ENCODE results near the gene TMEFF2.

TMEFF2 gene

GRCh38 chr2:192184349-192184748, 10.4 kb downstream of the TMEFF2 start:
- Histone ChIP-seq H3K36me3 (ENCODE audit: control insufficient read depth, insufficient read depth, low read length) (no peaks in the 10 kb centered on the region), H3K4me1 (ENCODE audit: control insufficient read depth, insufficient read depth, low read length) (no peaks in the 10 kb centered on the region), H3K27me3 (ENCODE audit: control insufficient read depth, insufficient read depth, low read length, poor library complexity, severe bottlenecking) (no peaks in the 10 kb centered on the region), H3K27ac (ENCODE audit: insufficient read depth, low read depth, low read length, poor library complexity, severe bottlenecking) (no peak overlapping the region), H3K9me3 (ENCODE audit: control insufficient read depth, low read length) (no peaks in the 10 kb centered on the region), H3K4me3 (ENCODE audit: insufficient read depth, low read depth, low read length) (no peak overlapping the region)
- 74 to 95% methylated on average over 2 of the region's 2 CpGs for WGBS, 2 experiments

GRCh38 chr2:192183296-192183695, 11.4 kb downstream of the TMEFF2 start:
- Histone ChIP-seq H3K4me1 (ENCODE audit: control insufficient read depth, insufficient read depth, low read length) (no peaks in the 10 kb centered on the region), H3K27ac (ENCODE audit: insufficient read depth, low read depth, low read length, poor library complexity, severe bottlenecking) (no peak overlapping the region), H3K36me3 (ENCODE audit: control insufficient read depth, insufficient read depth, low read length) (no peaks in the 10 kb centered on the region), H3K27me3 (ENCODE audit: control insufficient read depth, insufficient read depth, low read length, poor library complexity, severe bottlenecking) (no peaks in the 10 kb centered on the region), H3K9me3 (ENCODE audit: control insufficient read depth, low read length) (no peaks in the 10 kb centered on the region), H3K4me3 (ENCODE audit: insufficient read depth, low read depth, low read length) (no peak overlapping the region)
- 100% methylated on average over 1 of the region's 1 CpG; no CpG with 5 or more reads in 1 of the 2 experiments for WGBS, 2 experiments

- WGBS, 2 experiments, result 6 to 20% methylated on average over 1 of the region's 2 CpGs
These were observed 27.8 kb downstream of the TMEFF2 start for GRCh38 chr2:192166946-192167345.

GRCh38 chr2:192165842-192166241, 28.9 kb downstream of the TMEFF2 start:
- no peak overlapping the region for H3K27ac ChIP-seq (ENCODE audit: insufficient read depth, low read depth, low read length, poor library complexity, severe bottlenecking)
- H3K36me3 ChIP-seq (ENCODE audit: control insufficient read depth, insufficient read depth, low read length), result no peaks in the 10 kb centered on the region
- no peaks in the 10 kb centered on the region for H3K27me3 ChIP-seq (ENCODE audit: control insufficient read depth, insufficient read depth, low read length, poor library complexity, severe bottlenecking)
- H3K9me3 ChIP-seq (ENCODE audit: control insufficient read depth, low read length), result no peaks in the 10 kb centered on the region
- H3K4me3 ChIP-seq (ENCODE audit: insufficient read depth, low read depth, low read length), result no peak overlapping the region
- H3K4me1 ChIP-seq (ENCODE audit: control insufficient read depth, insufficient read depth, low read length), result no peaks in the 10 kb centered on the region
- WGBS, 2 experiments, result 90 to 91% methylated on average over 4 of the region's 4 CpGs

More at GRCh38 chr2:192166946-192167345, 27.8 kb downstream of the TMEFF2 start:
- no peak overlapping the region for H3K4me3 ChIP-seq (ENCODE audit: insufficient read depth, low read depth, low read length)
- no peaks in the 10 kb centered on the region for H3K9me3 ChIP-seq (ENCODE audit: control insufficient read depth, low read length)
- no peaks in the 10 kb centered on the region for H3K36me3 ChIP-seq (ENCODE audit: control insufficient read depth, insufficient read depth, low read length)
- no peaks in the 10 kb centered on the region for H3K27me3 ChIP-seq (ENCODE audit: control insufficient read depth, insufficient read depth, low read length, poor library complexity, severe bottlenecking)
- H3K4me1 ChIP-seq (ENCODE audit: control insufficient read depth, insufficient read depth, low read length), result no peaks in the 10 kb centered on the region
- no peak overlapping the region for H3K27ac ChIP-seq (ENCODE audit: insufficient read depth, low read depth, low read length, poor library complexity, severe bottlenecking)

- Histone ChIP-seq H3K9me3 (ENCODE audit: control insufficient read depth, low read length) (no peaks in the 10 kb centered on the region), H3K27me3 (ENCODE audit: control insufficient read depth, insufficient read depth, low read length, poor library complexity, severe bottlenecking) (no peaks in the 10 kb centered on the region), H3K4me1 (ENCODE audit: control insufficient read depth, insufficient read depth, low read length) (no peaks in the 10 kb centered on the region), H3K27ac (ENCODE audit: insufficient read depth, low read depth, low read length, poor library complexity, severe bottlenecking) (no peak overlapping the region), H3K4me3 (ENCODE audit: insufficient read depth, low read depth, low read length) (no peak overlapping the region), H3K36me3 (ENCODE audit: control insufficient read depth, insufficient read depth, low read length) (no peaks in the 10 kb centered on the region)
- WGBS, 2 experiments, result 14 to 25% methylated on average over 2 to 4 of the region's 4 CpGs
These were observed 32.2 kb downstream of the TMEFF2 start for GRCh38 chr2:192162392-192163042.

- 88 to 95% methylated on average over 2 of the region's 2 CpGs for WGBS, 2 experiments
These were observed 33.0 kb downstream of the TMEFF2 start for GRCh38 chr2:192161656-192162290.

GRCh38 chr2:192159736-192160135, 35.0 kb downstream of the TMEFF2 start:
- no peak overlapping the region for H3K27ac ChIP-seq (ENCODE audit: insufficient read depth, low read depth, low read length, poor library complexity, severe bottlenecking)
- H3K4me3 ChIP-seq (ENCODE audit: insufficient read depth, low read depth, low read length), result no peak overlapping the region
- no peaks in the 10 kb centered on the region for H3K9me3 ChIP-seq (ENCODE audit: control insufficient read depth, low read length)
- no peaks in the 10 kb centered on the region for H3K27me3 ChIP-seq (ENCODE audit: control insufficient read depth, insufficient read depth, low read length, poor library complexity, severe bottlenecking)
- 88 to 94% methylated on average over 1 of the region's 1 CpG for WGBS, 2 experiments
- H3K36me3 ChIP-seq (ENCODE audit: control insufficient read depth, insufficient read depth, low read length), result no peaks in the 10 kb centered on the region
- no peaks in the 10 kb centered on the region for H3K4me1 ChIP-seq (ENCODE audit: control insufficient read depth, insufficient read depth, low read length)

More at GRCh38 chr2:192161656-192162290, 33.0 kb downstream of the TMEFF2 start:
- no peaks in the 10 kb centered on the region for H3K4me1 ChIP-seq (ENCODE audit: control insufficient read depth, insufficient read depth, low read length)
- no peak overlapping the region for H3K4me3 ChIP-seq (ENCODE audit: insufficient read depth, low read depth, low read length)
- no peaks in the 10 kb centered on the region for H3K27me3 ChIP-seq (ENCODE audit: control insufficient read depth, insufficient read depth, low read length, poor library complexity, severe bottlenecking)
- no peaks in the 10 kb centered on the region for H3K9me3 ChIP-seq (ENCODE audit: control insufficient read depth, low read length)
- no peaks in the 10 kb centered on the region for H3K36me3 ChIP-seq (ENCODE audit: control insufficient read depth, insufficient read depth, low read length)
- H3K27ac ChIP-seq (ENCODE audit: insufficient read depth, low read depth, low read length, poor library complexity, severe bottlenecking), result no peak overlapping the region

GRCh38 chr2:192159208-192159607, 35.5 kb downstream of the TMEFF2 start:
- H3K4me1 ChIP-seq (ENCODE audit: control insufficient read depth, insufficient read depth, low read length), result no peaks in the 10 kb centered on the region
- no peaks in the 10 kb centered on the region for H3K27me3 ChIP-seq (ENCODE audit: control insufficient read depth, insufficient read depth, low read length, poor library complexity, severe bottlenecking)
- H3K27ac ChIP-seq (ENCODE audit: insufficient read depth, low read depth, low read length, poor library complexity, severe bottlenecking), result no peak overlapping the region
- H3K36me3 ChIP-seq (ENCODE audit: control insufficient read depth, insufficient read depth, low read length), result no peaks in the 10 kb centered on the region
- no peaks in the 10 kb centered on the region for H3K9me3 ChIP-seq (ENCODE audit: control insufficient read depth, low read length)
- WGBS, 2 experiments, result 94 to 97% methylated on average over 2 of the region's 2 CpGs
- H3K4me3 ChIP-seq (ENCODE audit: insufficient read depth, low read depth, low read length), result no peak overlapping the region

- no peaks in the 10 kb centered on the region for H3K27me3 ChIP-seq (ENCODE audit: control insufficient read depth, insufficient read depth, low read length, poor library complexity, severe bottlenecking)
- H3K27ac ChIP-seq (ENCODE audit: insufficient read depth, low read depth, low read length, poor library complexity, severe bottlenecking), result no peak overlapping the region
- no peaks in the 10 kb centered on the region for H3K4me1 ChIP-seq (ENCODE audit: control insufficient read depth, insufficient read depth, low read length)
- no peak overlapping the region for H3K4me3 ChIP-seq (ENCODE audit: insufficient read depth, low read depth, low read length)
- WGBS, 2 experiments, result 89 to 95% methylated on average over 4 of the region's 4 CpGs
- H3K36me3 ChIP-seq (ENCODE audit: control insufficient read depth, insufficient read depth, low read length), result no peaks in the 10 kb centered on the region
- no peaks in the 10 kb centered on the region for H3K9me3 ChIP-seq (ENCODE audit: control insufficient read depth, low read length)
These were observed 37.0 kb downstream of the TMEFF2 start for GRCh38 chr2:192157776-192158175.

GRCh38 chr2:192155511-192156118, 39.1 kb downstream of the TMEFF2 start:
- Histone ChIP-seq H3K9me3 (ENCODE audit: control insufficient read depth, low read length) (no peaks in the 10 kb centered on the region), H3K27me3 (ENCODE audit: control insufficient read depth, insufficient read depth, low read length, poor library complexity, severe bottlenecking) (no peaks in the 10 kb centered on the region), H3K36me3 (ENCODE audit: control insufficient read depth, insufficient read depth, low read length) (no peaks in the 10 kb centered on the region), H3K4me1 (ENCODE audit: control insufficient read depth, insufficient read depth, low read length) (no peaks in the 10 kb centered on the region), H3K27ac (ENCODE audit: insufficient read depth, low read depth, low read length, poor library complexity, severe bottlenecking) (no peak overlapping the region), H3K4me3 (ENCODE audit: insufficient read depth, low read depth, low read length) (no peak overlapping the region)
- 78 to 80% methylated on average over 1 of the region's 1 CpG for WGBS, 2 experiments

Data from ectodermal cell (in vitro differentiated cells).